Measurements from ENCODE around the gene PCDH17.

The PCDH17 gene, protein sequence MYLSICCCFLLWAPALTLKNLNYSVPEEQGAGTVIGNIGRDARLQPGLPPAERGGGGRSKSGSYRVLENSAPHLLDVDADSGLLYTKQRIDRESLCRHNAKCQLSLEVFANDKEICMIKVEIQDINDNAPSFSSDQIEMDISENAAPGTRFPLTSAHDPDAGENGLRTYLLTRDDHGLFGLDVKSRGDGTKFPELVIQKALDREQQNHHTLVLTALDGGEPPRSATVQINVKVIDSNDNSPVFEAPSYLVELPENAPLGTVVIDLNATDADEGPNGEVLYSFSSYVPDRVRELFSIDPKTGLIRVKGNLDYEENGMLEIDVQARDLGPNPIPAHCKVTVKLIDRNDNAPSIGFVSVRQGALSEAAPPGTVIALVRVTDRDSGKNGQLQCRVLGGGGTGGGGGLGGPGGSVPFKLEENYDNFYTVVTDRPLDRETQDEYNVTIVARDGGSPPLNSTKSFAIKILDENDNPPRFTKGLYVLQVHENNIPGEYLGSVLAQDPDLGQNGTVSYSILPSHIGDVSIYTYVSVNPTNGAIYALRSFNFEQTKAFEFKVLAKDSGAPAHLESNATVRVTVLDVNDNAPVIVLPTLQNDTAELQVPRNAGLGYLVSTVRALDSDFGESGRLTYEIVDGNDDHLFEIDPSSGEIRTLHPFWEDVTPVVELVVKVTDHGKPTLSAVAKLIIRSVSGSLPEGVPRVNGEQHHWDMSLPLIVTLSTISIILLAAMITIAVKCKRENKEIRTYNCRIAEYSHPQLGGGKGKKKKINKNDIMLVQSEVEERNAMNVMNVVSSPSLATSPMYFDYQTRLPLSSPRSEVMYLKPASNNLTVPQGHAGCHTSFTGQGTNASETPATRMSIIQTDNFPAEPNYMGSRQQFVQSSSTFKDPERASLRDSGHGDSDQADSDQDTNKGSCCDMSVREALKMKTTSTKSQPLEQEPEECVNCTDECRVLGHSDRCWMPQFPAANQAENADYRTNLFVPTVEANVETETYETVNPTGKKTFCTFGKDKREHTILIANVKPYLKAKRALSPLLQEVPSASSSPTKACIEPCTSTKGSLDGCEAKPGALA (N-terminal part only)

DNA sequence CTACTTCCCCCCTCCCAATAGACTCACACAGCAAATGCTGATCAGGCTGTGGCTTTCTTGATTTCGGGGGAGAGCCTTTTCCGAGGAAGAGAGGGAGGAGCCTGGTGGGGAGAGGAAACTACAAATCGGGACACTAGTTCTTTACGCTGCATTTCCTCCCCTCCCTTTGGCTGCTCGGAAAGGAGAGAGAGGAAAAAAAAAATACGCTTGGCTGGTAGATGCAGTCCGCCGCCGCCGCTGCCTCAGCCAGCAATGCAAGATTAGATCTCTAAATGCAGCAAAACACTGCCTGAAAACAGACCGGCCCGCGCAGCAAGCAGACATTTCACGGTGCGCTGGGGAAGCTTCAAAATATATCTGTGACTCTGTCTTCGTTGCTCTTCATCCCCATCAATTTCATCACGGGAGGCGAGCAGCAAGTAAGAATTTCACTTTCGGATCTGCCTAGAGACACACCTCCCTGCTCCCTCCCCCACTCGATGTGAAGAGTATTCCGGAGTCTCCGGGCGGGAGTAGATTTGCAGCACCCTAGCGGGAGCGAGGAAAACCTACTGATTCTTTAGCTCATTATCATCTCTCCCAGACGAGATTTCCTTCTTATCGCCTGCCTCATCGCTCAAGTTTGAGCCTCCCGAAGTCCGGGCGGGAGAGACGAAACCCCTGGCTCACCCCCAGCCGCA, at the start of gene PCDH17:
PCDH17 (plus strand) TSS at position 149 of the 680 bp plus-strand sequence. CDS start 803 bp downstream, outside the sequence.
- DNase-seq: no peak

DNA sequence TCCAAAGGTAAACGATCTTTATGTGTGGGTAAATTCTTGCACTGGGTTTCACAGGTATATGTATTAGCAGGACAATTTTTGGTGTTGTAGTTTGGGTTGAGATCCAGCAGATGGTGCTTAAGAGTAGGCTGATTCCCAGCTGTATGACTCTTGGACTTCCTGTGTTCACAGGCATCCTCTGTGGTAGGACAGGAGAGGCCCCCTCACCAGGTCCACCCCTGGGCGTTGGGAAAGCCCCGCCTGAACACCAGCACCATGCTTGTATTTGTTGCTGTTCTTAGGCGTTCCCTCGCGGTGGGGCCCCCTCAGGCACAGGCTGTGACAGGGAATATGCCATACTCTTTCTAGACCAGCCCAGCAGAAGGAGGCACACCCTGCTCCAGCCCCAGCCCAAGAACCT, 49.5 kb upstream of the PCDH17 start:
- DNase-seq: no peak

DNA sequence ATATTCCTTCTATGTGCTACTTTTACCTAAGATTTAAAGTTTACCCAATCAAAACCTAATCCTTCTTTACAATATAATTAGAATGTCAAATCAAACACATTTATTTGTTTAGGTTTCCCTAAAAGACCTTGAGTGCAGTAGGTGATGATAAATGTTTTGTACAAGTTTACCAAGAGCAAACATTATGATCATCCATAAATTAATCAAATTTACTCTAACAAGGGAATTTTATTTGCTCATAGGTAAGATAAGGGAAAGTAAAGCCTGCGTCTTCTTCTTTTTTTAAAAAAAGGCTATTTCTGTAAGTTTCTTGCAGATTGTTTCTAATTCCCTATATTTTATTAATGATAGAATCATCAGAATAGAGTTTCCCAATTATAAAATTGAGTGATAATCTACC, 48.0 kb upstream of the PCDH17 start:
- DNase-seq: no peak

DNA sequence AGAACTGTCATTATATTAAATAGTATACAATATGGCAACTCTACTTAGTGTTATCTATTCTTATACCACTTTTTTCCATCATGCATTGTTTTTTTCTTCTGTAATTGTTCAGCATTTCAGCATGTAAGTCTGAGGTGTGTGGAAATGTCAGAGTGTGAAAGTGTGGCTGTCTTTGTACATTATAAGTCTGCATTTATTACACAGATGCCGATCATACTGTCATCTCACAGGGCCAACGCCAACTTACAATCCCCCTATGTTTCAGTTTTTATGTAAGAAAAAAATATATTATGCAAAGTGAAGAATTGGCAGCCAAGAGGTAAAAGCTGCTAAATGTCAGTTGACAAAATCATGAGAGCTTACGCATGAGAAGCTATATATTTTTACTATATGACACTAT, 42.9 kb upstream of the PCDH17 start:
- no peak for DNase-seq

DNA sequence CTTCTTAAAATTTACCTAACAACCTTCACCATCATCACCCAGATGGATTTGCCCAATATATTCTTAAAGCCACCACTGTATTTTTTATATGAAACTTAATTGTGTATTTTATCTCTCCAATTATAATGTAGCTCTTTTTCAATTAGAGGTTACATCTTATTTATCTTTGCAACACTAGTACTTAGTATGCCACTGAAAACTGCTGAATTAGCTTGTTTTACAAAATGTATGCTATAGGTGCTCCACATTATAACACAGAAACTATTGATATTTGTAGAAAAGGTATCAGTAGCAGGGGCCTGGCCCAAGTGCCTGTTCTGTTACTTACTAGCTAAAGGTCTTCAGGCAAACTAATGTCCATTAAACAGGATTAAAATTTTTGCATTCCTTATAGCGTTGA, 35.8 kb upstream of the PCDH17 start:
- DNase-seq: no peak

DNA sequence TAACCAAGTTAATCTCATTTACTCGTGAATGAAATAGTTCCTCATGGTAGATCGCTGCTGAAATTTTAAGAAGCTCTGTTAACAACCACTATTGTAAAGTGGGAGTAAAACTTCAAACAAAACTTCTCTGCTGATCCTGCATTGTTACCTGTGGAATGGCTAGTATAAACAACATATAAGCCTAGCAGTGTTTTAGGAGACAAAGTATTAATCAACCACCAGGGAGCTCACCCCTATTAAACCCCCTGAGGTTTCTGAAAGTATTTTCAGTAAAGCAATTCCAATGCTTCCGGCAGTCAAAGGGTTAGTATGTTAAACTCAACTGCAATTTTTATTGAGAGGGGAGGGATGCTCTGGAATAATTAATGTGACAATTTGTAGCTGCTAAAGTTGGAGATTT, 30.0 kb upstream of the PCDH17 start:
- DNase-seq: no peak

DNA sequence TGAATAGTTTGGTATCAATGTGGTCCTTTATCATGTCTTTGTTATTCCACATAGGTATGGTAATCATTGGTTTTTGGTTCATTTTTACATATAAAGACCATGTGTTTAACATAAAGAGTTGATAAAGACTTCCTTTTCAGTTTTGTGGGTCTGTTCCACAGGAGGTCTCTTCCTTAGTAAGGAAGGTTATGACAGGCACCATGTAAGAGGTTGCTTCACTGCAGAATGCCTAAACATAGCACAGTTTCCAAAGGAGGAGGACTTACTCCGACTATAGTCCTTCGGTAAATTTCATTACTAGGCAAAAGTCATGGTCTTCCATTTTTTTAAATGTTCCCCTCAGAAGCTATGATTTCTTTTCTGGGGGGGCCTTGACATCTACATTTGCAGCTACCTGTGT, 27.1 kb upstream of the PCDH17 start:
- DNase-seq: no peak

DNA sequence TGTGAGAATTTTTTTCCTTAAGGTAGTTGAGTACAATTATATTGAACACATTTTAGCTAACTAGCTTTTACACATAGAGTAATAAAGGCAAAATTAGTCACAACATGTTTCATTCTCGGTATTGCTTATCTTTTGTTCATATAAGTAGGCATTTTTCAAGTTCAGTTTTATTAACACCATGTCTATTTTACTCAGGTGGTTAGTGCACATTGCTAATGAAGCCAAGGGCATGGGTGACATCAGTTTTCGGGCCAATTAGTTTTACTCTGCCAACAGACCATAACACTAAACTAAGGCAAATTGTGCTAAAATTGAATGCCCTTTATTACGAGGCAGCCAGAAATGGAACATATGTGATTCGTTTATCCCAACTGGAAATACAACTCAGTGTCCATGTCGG, 19.6 kb upstream of the PCDH17 start:
- DNase-seq: no peak

DNA sequence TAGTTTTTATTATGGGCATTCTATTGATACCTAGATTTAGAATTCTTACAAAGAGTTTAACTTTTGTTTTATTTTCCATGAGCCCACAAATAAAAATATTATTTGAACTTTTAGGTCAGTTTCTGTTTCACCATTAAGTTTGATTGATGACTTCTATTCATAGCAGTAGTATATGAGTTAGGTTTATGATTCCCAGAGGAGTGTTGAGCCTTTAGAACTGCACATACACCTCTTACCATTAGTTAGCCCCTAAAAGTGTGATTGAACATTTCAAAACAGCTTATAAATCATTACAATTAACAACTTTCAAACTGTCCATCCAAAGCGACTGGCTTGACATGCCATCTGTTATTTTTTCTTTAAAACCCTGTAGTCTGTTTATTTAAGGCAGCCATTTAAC, 19.0 kb upstream of the PCDH17 start:
- DNase-seq: no peak

DNA sequence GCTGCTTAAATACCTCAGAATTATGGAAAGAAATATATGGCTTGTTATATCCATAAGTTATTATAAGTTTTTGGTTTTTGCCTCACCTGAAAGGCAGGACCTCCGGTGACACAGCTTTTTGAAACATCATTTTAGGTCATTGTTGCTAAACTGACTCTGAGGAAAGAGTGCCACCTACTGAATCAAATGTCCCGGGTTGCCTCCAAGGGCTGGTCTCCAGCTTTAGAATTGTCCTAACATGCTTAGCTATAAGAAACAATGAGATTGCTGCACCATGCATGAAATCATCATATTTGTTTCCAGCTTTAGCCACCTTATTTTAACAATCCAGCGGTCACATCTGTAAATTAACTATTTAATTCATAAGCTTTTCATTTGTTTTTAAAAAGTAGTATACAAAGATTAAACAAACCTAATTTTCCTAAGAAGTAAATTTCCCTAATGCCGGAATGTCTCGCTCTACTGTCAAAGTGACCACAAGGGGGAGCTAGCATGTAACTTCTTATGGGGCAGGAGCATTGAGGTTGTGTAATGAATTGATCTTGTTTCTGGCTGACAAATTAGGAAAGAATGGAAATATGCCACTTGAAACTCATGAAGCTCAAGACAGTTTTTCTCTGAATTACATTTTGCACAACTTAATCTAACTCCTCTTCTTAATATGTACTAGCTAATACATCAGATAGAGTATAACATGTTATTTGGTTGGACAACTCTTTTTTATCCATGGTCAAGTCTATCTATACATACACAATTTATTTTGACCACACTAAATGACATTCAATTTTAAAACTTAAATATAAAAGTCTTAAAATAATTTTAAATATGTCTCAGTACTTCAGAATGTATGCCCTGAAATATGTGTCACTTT, 6.7 kb upstream of the PCDH17 start:
- DNase-seq: no peak

DNA sequence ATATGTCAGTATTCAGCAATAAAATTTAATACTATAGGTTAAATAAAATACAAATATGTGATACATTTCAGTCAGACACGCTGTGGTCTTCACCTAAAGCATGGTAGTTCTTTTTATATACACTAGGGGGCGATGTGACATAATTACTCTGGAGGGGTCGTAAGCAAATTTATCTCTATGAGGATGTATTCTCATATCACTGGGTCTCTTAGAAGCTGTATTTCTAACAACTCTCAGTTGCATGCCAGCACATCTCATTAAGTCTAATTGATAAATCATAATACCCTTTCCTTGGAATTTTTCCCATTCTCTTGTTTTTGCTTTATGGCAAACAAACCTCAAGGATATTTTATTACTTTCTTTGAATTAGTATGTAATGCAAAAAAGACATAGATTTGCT, 3.9 kb upstream of the PCDH17 start:
- no peak for DNase-seq

DNA sequence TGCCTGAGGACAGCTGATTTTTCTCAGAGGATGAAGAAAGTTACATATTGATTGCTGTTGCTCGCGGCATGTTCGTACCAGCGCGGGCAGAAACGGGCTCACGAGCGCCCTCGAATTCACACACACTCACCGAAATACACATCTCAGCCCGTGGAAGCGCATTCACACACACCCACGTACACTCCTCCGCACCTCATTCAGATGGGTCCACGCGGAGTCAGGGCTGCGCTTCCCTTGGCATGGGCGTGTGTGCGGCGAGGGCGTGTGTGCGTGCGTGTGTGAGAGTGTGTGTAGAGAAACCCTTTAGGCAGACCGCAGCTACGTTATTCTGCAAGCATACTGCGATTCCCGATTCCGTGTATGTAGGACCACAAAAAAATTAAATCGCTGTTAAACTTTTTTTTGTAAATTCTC, 2.1 kb upstream of the PCDH17 start:
- no peak for DNase-seq

DNA sequence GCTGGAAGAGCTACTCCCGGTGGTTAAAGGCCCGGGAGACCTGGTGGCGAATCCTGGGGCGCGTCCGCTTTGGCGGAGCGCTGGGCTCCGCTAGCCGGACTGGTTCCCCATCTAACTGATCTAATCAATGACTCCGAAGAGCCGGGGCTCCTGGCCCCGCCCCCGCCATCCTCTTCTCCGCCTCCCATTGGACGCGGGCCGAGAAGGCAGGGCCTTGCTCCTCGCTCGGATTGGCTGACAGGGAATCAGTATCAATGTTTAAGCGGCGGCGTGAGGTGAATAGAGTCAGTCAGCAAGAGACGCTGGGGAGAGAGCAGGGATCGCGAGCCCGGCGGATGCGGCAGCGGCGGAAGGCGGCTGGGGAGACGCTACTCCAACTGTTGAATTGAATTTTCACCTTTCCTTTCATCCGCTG, 1.7 kb upstream of the PCDH17 start:
- peak; percentile 15 to 35 for DNase-seq

DNA sequence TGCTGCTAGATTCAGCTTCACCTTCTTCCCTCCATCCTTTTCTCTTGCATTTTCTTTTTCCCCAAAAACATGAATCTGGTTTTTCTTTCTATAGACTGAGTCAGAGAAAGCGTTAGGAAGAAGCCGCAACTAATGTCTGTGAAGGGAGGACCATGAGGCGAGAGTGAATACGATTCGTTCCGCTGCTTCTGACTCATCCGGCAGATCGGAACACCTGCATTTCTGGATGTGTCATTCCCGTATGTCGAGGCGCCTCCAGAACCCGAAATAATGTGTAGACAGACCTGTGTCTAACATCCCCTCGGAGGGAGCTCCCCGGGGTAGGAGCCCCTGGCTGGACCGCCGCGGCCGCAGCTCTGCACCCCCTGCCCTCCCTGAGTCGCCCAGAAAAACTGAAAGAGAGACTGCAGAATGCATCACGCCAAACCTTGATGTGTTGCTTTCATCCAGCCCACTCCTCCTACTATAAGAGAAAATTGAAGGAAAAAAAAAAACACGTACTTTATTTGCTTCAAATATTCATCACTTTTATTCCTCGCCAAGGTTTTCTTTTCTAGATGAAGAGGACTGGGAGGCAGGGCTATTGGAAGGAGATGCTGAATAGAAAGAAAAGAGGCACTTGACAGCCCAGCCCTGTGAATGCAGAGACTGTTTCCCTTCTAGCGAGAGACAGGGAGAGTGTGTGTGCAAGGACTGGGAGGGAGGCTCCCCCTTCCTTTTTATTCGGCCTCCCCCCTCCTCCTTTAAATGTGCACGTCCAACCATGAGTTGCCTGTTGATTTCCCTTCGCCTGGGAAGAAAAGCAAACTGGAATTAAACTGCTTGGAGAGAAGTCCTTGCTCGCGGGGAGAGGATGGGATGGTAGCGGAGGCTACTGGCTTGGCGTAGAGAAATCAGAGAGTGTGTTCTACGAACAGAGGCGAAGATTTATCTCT, 616 bp upstream of the PCDH17 start:
- no peak for DNase-seq

DNA sequence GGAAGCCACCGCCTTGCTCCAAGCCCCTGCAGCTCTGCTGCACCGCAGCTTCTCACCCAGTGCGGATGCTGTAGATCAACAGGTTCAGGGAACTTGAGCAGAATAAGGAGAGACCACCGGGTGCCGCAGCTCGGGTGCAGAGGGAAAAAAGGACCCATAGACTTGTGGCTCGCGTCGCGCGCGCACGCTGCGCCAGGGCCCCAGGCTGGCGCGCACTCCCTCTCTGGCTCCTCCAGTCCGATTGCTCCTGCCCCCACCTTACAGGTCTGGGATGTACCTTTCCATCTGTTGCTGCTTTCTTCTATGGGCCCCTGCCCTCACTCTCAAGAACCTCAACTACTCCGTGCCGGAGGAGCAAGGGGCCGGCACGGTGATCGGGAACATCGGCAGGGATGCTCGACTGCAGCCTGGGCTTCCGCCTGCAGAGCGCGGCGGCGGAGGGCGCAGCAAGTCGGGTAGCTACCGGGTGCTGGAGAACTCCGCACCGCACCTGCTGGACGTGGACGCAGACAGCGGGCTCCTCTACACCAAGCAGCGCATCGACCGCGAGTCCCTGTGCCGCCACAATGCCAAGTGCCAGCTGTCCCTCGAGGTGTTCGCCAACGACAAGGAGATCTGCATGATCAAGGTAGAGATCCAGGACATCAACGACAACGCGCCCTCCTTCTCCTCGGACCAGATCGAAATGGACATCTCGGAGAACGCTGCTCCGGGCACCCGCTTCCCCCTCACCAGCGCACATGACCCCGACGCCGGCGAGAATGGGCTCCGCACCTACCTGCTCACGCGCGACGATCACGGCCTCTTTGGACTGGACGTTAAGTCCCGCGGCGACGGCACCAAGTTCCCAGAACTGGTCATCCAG, 964 bp downstream of the PCDH17 start:
- no peak for DNase-seq

DNA sequence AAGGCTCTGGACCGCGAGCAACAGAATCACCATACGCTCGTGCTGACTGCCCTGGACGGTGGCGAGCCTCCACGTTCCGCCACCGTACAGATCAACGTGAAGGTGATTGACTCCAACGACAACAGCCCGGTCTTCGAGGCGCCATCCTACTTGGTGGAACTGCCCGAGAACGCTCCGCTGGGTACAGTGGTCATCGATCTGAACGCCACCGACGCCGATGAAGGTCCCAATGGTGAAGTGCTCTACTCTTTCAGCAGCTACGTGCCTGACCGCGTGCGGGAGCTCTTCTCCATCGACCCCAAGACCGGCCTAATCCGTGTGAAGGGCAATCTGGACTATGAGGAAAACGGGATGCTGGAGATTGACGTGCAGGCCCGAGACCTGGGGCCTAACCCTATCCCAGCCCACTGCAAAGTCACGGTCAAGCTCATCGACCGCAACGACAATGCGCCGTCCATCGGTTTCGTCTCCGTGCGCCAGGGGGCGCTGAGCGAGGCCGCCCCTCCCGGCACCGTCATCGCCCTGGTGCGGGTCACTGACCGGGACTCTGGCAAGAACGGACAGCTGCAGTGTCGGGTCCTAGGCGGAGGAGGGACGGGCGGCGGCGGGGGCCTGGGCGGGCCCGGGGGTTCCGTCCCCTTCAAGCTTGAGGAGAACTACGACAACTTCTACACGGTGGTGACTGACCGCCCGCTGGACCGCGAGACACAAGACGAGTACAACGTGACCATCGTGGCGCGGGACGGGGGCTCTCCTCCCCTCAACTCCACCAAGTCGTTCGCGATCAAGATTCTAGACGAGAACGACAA, 1.8 kb downstream of the PCDH17 start:
- DNase-seq: no peak

DNA sequence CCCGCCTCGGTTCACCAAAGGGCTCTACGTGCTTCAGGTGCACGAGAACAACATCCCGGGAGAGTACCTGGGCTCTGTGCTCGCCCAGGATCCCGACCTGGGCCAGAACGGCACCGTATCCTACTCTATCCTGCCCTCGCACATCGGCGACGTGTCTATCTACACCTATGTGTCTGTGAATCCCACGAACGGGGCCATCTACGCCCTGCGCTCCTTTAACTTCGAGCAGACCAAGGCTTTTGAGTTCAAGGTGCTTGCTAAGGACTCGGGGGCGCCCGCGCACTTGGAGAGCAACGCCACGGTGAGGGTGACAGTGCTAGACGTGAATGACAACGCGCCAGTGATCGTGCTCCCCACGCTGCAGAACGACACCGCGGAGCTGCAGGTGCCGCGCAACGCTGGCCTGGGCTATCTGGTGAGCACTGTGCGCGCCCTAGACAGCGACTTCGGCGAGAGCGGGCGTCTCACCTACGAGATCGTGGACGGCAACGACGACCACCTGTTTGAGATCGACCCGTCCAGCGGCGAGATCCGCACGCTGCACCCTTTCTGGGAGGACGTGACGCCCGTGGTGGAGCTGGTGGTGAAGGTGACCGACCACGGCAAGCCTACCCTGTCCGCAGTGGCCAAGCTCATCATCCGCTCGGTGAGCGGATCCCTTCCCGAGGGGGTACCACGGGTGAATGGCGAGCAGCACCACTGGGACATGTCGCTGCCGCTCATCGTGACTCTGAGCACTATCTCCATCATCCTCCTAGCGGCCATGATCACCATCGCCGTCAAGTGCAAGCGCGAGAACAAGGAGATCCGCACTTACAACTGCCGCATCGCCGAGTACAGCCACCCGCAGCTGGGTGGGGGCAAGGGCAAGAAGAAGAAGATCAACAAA, 2.6 kb downstream of the PCDH17 start:
- DNase-seq: no peak

DNA sequence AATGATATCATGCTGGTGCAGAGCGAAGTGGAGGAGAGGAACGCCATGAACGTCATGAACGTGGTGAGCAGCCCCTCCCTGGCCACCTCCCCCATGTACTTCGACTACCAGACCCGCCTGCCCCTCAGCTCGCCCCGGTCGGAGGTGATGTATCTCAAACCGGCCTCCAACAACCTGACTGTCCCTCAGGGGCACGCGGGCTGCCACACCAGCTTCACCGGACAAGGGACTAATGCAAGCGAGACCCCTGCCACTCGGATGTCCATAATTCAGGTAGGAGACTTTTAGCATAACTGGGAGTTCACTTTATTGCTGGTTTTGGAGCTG, 3.3 kb downstream of the PCDH17 start:
- DNase-seq: no peak

Data from activated CD4-positive, alpha-beta T cell treated with anti-CD3 and anti-CD28 coated beads for 4 hours (primary cell).